SKM-1 treated with dmso at 0.1 percent for 144 hours (cell line): ENCODE data around the gene MEGF8.
A peak's percentile ranks its signal among the peaks of the same experiment; 100 is the strongest.

ENCODE experiments used
- DNase-seq: peaks from one replicate; lab custom pipeline; 2025; ENCODE audit not compliant: unreplicated experiment; lab: John Stamatoyannopoulos, UW

The MEGF8 gene

GRCh38 chr19:42352301-42353259, 27.1 kb downstream of the MEGF8 start:
- DNase-seq = no peak

- no peak for DNase-seq
Measured at GRCh38 chr19:42353341-42354015, 28.0 kb downstream of the MEGF8 start.

- DNase-seq = no peak
Measured at GRCh38 chr19:42355896-42356295, 30.5 kb downstream of the MEGF8 start.

GRCh38 chr19:42356686-42357085, 31.3 kb downstream of the MEGF8 start:
- no peak for DNase-seq

- DNase-seq = no peak
Measured at GRCh38 chr19:42357290-42357689, 31.9 kb downstream of the MEGF8 start.

GRCh38 chr19:42360787-42361544, 35.5 kb downstream of the MEGF8 start:
- no peak for DNase-seq

- DNase-seq = no peak
Measured at GRCh38 chr19:42361545-42361910, 36.1 kb downstream of the MEGF8 start.

GRCh38 chr19:42362342-42362741, 36.9 kb downstream of the MEGF8 start:
- no peak for DNase-seq

GRCh38 chr19:42362891-42363440, 37.5 kb downstream of the MEGF8 start:
- no peak for DNase-seq

- DNase-seq = peak; percentile 1
Measured at GRCh38 chr19:42363614-42364346, 38.3 kb downstream of the MEGF8 start.

GRCh38 chr19:42366673-42367072, 41.2 kb downstream of the MEGF8 start:
- DNase-seq = no peak

GRCh38 chr19:42367929-42368328, 42.5 kb downstream of the MEGF8 start:
- no peak for DNase-seq

GRCh38 chr19:42368360-42368759, 42.9 kb downstream of the MEGF8 start:
- no peak for DNase-seq

GRCh38 chr19:42368765-42369164, 43.3 kb downstream of the MEGF8 start:
- no peak for DNase-seq

GRCh38 chr19:42369433-42370067, 44.1 kb downstream of the MEGF8 start:
- DNase-seq = no peak

GRCh38 chr19:42370068-42370520, 44.7 kb downstream of the MEGF8 start:
- DNase-seq = no peak

GRCh38 chr19:42370626-42371175, 45.3 kb downstream of the MEGF8 start:
- DNase-seq = no peak

- DNase-seq = no peak
Measured at GRCh38 chr19:42374826-42375376, 49.5 kb downstream of the MEGF8 start.

GRCh38 chr19:42375415-42376176, 50.2 kb downstream of the MEGF8 start:
- DNase-seq = no peak
